K562 (cell line): Measurements from ENCODE around the gene LRGUK. TPM values are rescaled to one million over a fixed set of nuclear protein-coding genes. Genes with fewer than 3 reads are reported as not detected.

Experiments used
- ATAC-seq: fragments of 200-7000 bp; cut with Tn5 transposase; 3 replicates; pipeline ENCODE4 v1.9.1; 2020; ENCODE audit warnings: moderate library complexity
- BruUV-seq: library from RNA; stranded (reverse); fragments of 400-500 nt; replicated peaks from 2 replicates; lab custom pipeline; 2021; lab: Mats Ljungman, UMichigan
- CTCF ChIA-PET: fragments of 300-600 bp; formaldehyde crosslinking; extraction: SDS; loops from one replicate; lab custom pipeline; 2021; ENCODE audit warnings: low intra/inter-chr PET ratio; lab: Yijun Ruan, JAX
- POLR2A ChIA-PET: fragments of 300-600, 350-650 bp; sonication (Branson Sonifier 250); formaldehyde crosslinking; extraction: SDS; loops from one replicate; lab custom pipeline; 2021; ENCODE audit warnings: antibody characterized with exemption, inconsistent platforms; lab: Yijun Ruan, JAX
- DNase-seq, 4 experiments: peaks; one replicate each; pipeline versions ENCODE4 v3.0.0 to v3.0.0-alpha.2; 2011 to 2018; ENCODE audit warnings: low spot score in 3 of 4, mixed read lengths in 3 of 4; ENCODE audit errors: extremely low read depth in 1 of 4
- FAIRE-seq: peaks from 2 replicates; lab custom pipeline; 2011; peaks lifted over from hg19 to GRCh38; lab: Jason Lieb, UNC
- H2AFZ ChIP-seq: 2 replicates; pipeline ENCODE4 v1.6.0; 2011; ENCODE audit warnings: low read depth, low read length, control low read depth, inconsistent platforms
- H3K27ac ChIP-seq: fragments of 200-600 bp; 3 replicates; pipeline ENCODE4 v1.8.0; 2011; ENCODE audit warnings: low read depth, mild to moderate bottlenecking, control low read depth, inconsistent platforms, low read length, moderate library complexity, mixed read lengths; ENCODE audit errors: extremely low read depth
- H3K27me3 ChIP-seq, 2 experiments: fragments of 300-600 bp in 1 of 2; 2 replicates in 1 of 2; 3 replicates in 1 of 2; pipeline versions ENCODE4 v1.6.0 to v1.8.0; 2011; ENCODE audit warnings: inconsistent platforms in 2 of 2, low read length in 2 of 2, mild to moderate bottlenecking in 1 of 2, mixed read lengths in 1 of 2, moderate library complexity in 1 of 2; ENCODE audit not compliant: control insufficient read depth in 2 of 2, insufficient read depth in 2 of 2
- H3K36me3 ChIP-seq: fragments of 300-600 bp; 3 replicates; pipeline ENCODE4 v1.8.0; 2011; ENCODE audit warnings: mild to moderate bottlenecking, low read length, inconsistent platforms; ENCODE audit not compliant: control insufficient read depth, insufficient read depth
- H3K4me1 ChIP-seq, 2 experiments: fragments of 200-600 bp in 1 of 2; replicated peaks in 1 of 2; 2 replicates in 1 of 2; 3 replicates in 1 of 2; pipeline versions ENCODE4 v1.5.1 to v1.8.0; 2011; ENCODE audit warnings: inconsistent platforms in 2 of 2, low read length in 2 of 2, mild to moderate bottlenecking in 1 of 2, mixed read lengths in 1 of 2, moderate library complexity in 1 of 2; ENCODE audit not compliant: control insufficient read depth in 2 of 2, insufficient read depth in 2 of 2
- H3K4me2 ChIP-seq: 2 replicates; pipeline ENCODE4 v1.6.1; 2011; ENCODE audit warnings: low read length, control low read depth, inconsistent platforms, mixed read lengths; ENCODE audit not compliant: insufficient read depth
- H3K4me3 ChIP-seq: fragments of 200-600 bp; sonication (generic), shearing (Covaris generic); 2 replicates; pipeline ENCODE4 v1.5.1; 2016; ENCODE audit warnings: control low read depth, inconsistent platforms
- H3K79me2 ChIP-seq: fragments of 200-600 bp; 3 replicates; pipeline ENCODE4 v1.8.0; 2011; ENCODE audit warnings: low read length, inconsistent platforms; ENCODE audit not compliant: control insufficient read depth, insufficient read depth
- H3K9ac ChIP-seq, 2 experiments: 2 replicates each; pipeline versions ENCODE4 v1.6.0 to v1.6.1; 2011; ENCODE audit warnings: low read depth in 2 of 2, low read length in 2 of 2, control low read depth in 1 of 2, inconsistent platforms in 1 of 2, mild to moderate bottlenecking in 1 of 2, mixed read lengths in 1 of 2; ENCODE audit not compliant: insufficient read depth in 1 of 2
- H3K9me1 ChIP-seq: one replicate; pipeline ENCODE4 v1.6.0; 2011; ENCODE audit warnings: inconsistent platforms, mild to moderate bottlenecking, low read length, moderate library complexity; ENCODE audit not compliant: control insufficient read depth, insufficient read depth
- H3K9me3 ChIP-seq: replicated peaks from 2 replicates; pipeline ENCODE4 v1.5.1; 2011; ENCODE audit warnings: low read depth, low read length, inconsistent platforms; ENCODE audit not compliant: control insufficient read depth, insufficient read depth
- H4K20me1 ChIP-seq: replicated peaks from 2 replicates; pipeline ENCODE4 v1.6.1; 2011; ENCODE audit warnings: low read length, inconsistent platforms, mixed read lengths; ENCODE audit not compliant: control insufficient read depth, insufficient read depth
- CHD1 ChIP-seq: fragments of 200-600 bp; sonication (generic); IDR thresholded peaks from one replicate; pipeline ENCODE4 v1.6.1; 2012; ENCODE audit warnings: mild to moderate bottlenecking, moderate library complexity, low read length, inconsistent platforms
- CTCF ChIP-seq, 3 experiments: IDR thresholded peaks in 2 of 3; conservative IDR thresholded peaks in 1 of 3; 2 replicates each; pipeline ENCODE4 v1.5.1; 2011 to 2012; ENCODE audit warnings: low read length in 3 of 3, mild to moderate bottlenecking in 3 of 3, control low read depth in 2 of 3, improper control_type of control experiment in 1 of 3, inconsistent platforms in 1 of 3, low read depth in 1 of 3, mixed read lengths in 1 of 3, moderate library complexity in 1 of 3; ENCODE audit not compliant: insufficient read depth in 2 of 3
- EP300 ChIP-seq: IDR thresholded peaks from 2 replicates; pipeline ENCODE4 v1.6.1; 2012; ENCODE audit warnings: low read length, improper control_type of control experiment
- HDAC8 ChIP-seq: fragments of 450-650 bp; IDR thresholded peaks from 2 replicates; pipeline ENCODE4 v1.6.1; 2016; ENCODE audit warnings: mild to moderate bottlenecking, missing genetic modification characterization, moderate library complexity, missing compliant biosample characterization
- ILF3 ChIP-seq: fragments of 450-650 bp; IDR thresholded peaks from 2 replicates; pipeline ENCODE4 v1.6.1; 2018; ENCODE audit warnings: antibody characterized with exemption, mild to moderate bottlenecking, moderate library complexity, borderline replicate concordance
- IRF9 ChIP-seq: fragments of 450-650 bp; IDR thresholded peaks from 2 replicates; pipeline ENCODE4 v1.6.1; 2016; ENCODE audit warnings: missing biosample characterization, missing genetic modification characterization
- SMARCA5 ChIP-seq: fragments of 450-650 bp; IDR thresholded peaks from 2 replicates; pipeline ENCODE4 v1.6.1; 2016
- TFE3 ChIP-seq: fragments of 450-650 bp; formaldehyde crosslinking; IDR thresholded peaks from 2 replicates; pipeline ENCODE4 v1.4.0; 2020; ENCODE audit warnings: mild to moderate bottlenecking, mixed read lengths
- TGIF2 ChIP-seq: sonication (generic); formaldehyde crosslinking; IDR thresholded peaks from 2 replicates; pipeline ENCODE4 v1.8.1; 2022; ENCODE audit warnings: mild to moderate bottlenecking, missing genetic modification reagents, moderate library complexity
- ZNF212 ChIP-seq: fragments of 450-650 bp; formaldehyde crosslinking; IDR thresholded peaks from 2 replicates; pipeline ENCODE4 v1.4.0; 2020; ENCODE audit warnings: mild to moderate bottlenecking
- ZNF384 ChIP-seq: IDR thresholded peaks from 2 replicates; pipeline ENCODE4 v1.6.1; 2012; ENCODE audit warnings: low read depth, low read length, improper control_type of control experiment
- ZNF512 ChIP-seq: IDR thresholded peaks from 2 replicates; pipeline ENCODE4 v1.6.1; 2016; ENCODE audit warnings: missing genetic modification characterization, missing compliant biosample characterization
- ZNF57 ChIP-seq: fragments of 450-650 bp; formaldehyde crosslinking; IDR thresholded peaks from 2 replicates; pipeline ENCODE4 v1.4.0; 2020; ENCODE audit warnings: mild to moderate bottlenecking, moderate library complexity
- WGBS: fragments of 100-300 bp; shearing (Covaris generic); methylation state at CpG from one replicate; pipeline ENCODE4 v1.1.6; 2016; ENCODE audit warnings: low coverage, mixed read lengths; ENCODE audit not compliant: insufficient coverage; ENCODE audit errors: missing lambda C conversion rate; 5-methylcytosine and 5-hydroxymethylcytosine counted together
- in situ Hi-C: fragments of 300-500 bp; cut with MboI; formaldehyde crosslinking; loops from 4 replicates; pipeline ENCODE4 v1.15.0; 2018; ENCODE audit warnings: inconsistent platforms, mixed read lengths
- intact Hi-C: fragments of 100-400 bp; cut with micrococcal nuclease; formaldehyde crosslinking; loops from 2 replicates; pipeline ENCODE4 v1.14.2; 2022
- polyA plus RNA-seq, 8 experiments: library from polyadenylated mRNA; depleted of rRNA in 4 of 8; stranded (reverse) in 5 of 8; unstranded in 3 of 8; fragments of >200 nt; fragmentation: Nextera tagmentation in 2 of 8; fragmentation: Illumina TruSeq in 1 of 8; extraction: Ambion mirVana in 2 of 8; extraction: Trizol in 1 of 8; gene quantifications; 2 replicates each; pipeline versions ENCODE4 v1.2.1 to v1.2.3, GENCODE V29; 2011 to 2014; ENCODE audit warnings: inconsistent platforms in 1 of 8, missing spikeins in 1 of 8
- total RNA-seq, 7 experiments: library from RNA; depleted of rRNA in 6 of 7; stranded (reverse); fragments of >200 nt in 6 of 7; fragmentation: Illumina TruSeq in 2 of 7; extraction: Trizol in 2 of 7; gene quantifications; 2 replicates each; pipeline versions ENCODE4 v1.2.1 to v1.2.3, GENCODE V29; 2011 to 2021; ENCODE audit warnings: low replicate concordance in 1 of 7

The LRGUK gene
- total and polyA plus RNA-seq, 9 of the 15 experiments (the other 6 are each of a cell fraction or from before 2014, with no cell fraction given), result 0.04 to 0.33 (median 0.18) TPM

GRCh38 chr7:134154581-134155130 lies 27.5 kb downstream of the LRGUK start (continued):
- TF ChIP-seq ZNF512 (tag), result no peak
- no peak for TF ChIP-seq IRF9 (tag)
- peak; percentile 58 for TF ChIP-seq TFE3 (CRISPR knock-in tag)

- ATAC-seq, result no peak
- in situ Hi-C loops (no loop called here), intact Hi-C loops (no loop called here)
- ChIA-PET POLR2A (interaction anchor here (1.4 kb wide), 1 partner anchor 9 kb away, joined by 4 read pairs; no protein-coding TSS in a partner anchor), CTCF (no interaction called here)
- TF ChIP-seq CHD1 (no peak), CTCF (IDR thresholded peaks at IDR 0.05 in 2 of 3, conservative IDR thresholded peaks at IDR 0.05 in 1 of 3; ENCODE audit: insufficient read depth in 2 of 3, low read depth in 1 of 3, low read length in 3 of 3) (no peak), ILF3 (no peak), TGIF2 (CRISPR knock-in tag) (no peak), ZNF57 (CRISPR knock-in tag) (no peak), HDAC8 (tag) (no peak), SMARCA5 (no peak), ZNF384 (no peak), EP300 (no peak), ZNF212 (CRISPR knock-in tag) (no peak)
- no peak for DNase-seq
- 5% methylated on average over 2 of the region's 2 CpGs for WGBS
- H3K79me2 ChIP-seq, result no peaks in the 10 kb centered on the region
- FAIRE-seq, result no peak
- no TSS peak for BruUV-seq
- no peak overlapping the region for H3K9ac ChIP-seq
- H3K36me3 ChIP-seq, result no peaks in the 10 kb centered on the region
- no peak overlapping the region for H3K4me3 ChIP-seq
- no peak overlapping the region for H3K4me2 ChIP-seq
- H3K27ac ChIP-seq, result no peak overlapping the region
- H2AFZ ChIP-seq, result no peak overlapping the region
- H3K9me1 ChIP-seq, result no peaks in the 10 kb centered on the region
- H3K27me3 ChIP-seq, result no peaks in the 10 kb centered on the region
- no peaks in the 10 kb centered on the region for H4K20me1 ChIP-seq
- H3K4me1 ChIP-seq, result no peaks in the 10 kb centered on the region
- H3K9me3 ChIP-seq, result no peaks in the 10 kb centered on the region
Measured at GRCh38 chr7:134155206-134155605, 28.1 kb downstream of the LRGUK start.
